ENCODE measurements around the gene MCOLN1.

MCOLN1 gene

GRCh38 chr19:7578127-7578526, 55.7 kb downstream of the MCOLN1 start:
- DNase-seq (ENCODE audit: low read depth): no peak
- TF ChIP-seq CTCF (IDR thresholded peaks at IDR 0.05; ENCODE audit: low read depth, low read length) (no peak), MYC (IDR thresholded peaks at IDR 0.05; ENCODE audit: low read depth, low read length) (no peak), POLR2A (IDR thresholded peaks at IDR 0.05; ENCODE audit: extremely low read depth, insufficient read length) (no peak), MAX (IDR thresholded peaks at IDR 0.05; ENCODE audit: low read depth, low read length) (no peak)
- H3K4me3 ChIP-seq (ENCODE audit: low read depth, low read length): no peak overlapping the region

GRCh38 chr19:7579182-7579581, 56.8 kb downstream of the MCOLN1 start:
- TF ChIP-seq MAX (IDR thresholded peaks at IDR 0.05; ENCODE audit: low read depth, low read length): no peak
- TF ChIP-seq MYC (IDR thresholded peaks at IDR 0.05; ENCODE audit: low read depth, low read length): no peak
- no peak for TF ChIP-seq CTCF (IDR thresholded peaks at IDR 0.05; ENCODE audit: low read depth, low read length)
- TF ChIP-seq POLR2A (IDR thresholded peaks at IDR 0.05; ENCODE audit: extremely low read depth, insufficient read length): no peak
- DNase-seq (ENCODE audit: low read depth): no peak
- no peak overlapping the region for H3K4me3 ChIP-seq (ENCODE audit: low read depth, low read length)

GRCh38 chr19:7582446-7582845, 60.0 kb downstream of the MCOLN1 start:
- no peak for DNase-seq (ENCODE audit: low read depth)
- H3K4me3 ChIP-seq (ENCODE audit: low read depth, low read length): no peak overlapping the region
- TF ChIP-seq MYC (IDR thresholded peaks at IDR 0.05; ENCODE audit: low read depth, low read length) (no peak), MAX (IDR thresholded peaks at IDR 0.05; ENCODE audit: low read depth, low read length) (no peak)
